HPDE6-E6E7 (cell line): Measurements from ENCODE around the gene PIK3C2B.

Experiments
- DNase-seq: peaks from one replicate; pipeline ENCODE4 v3.0.0; 2011; ENCODE audit warnings: missing footprints; ENCODE audit errors: extremely low spot score

Gene PIK3C2B

GRCh38 chr1:204459706-204460105 lies 34.9 kb downstream of the PIK3C2B start:
- DNase-seq = no peak

- DNase-seq = no peak
These were observed 36.9 kb downstream of the PIK3C2B start for GRCh38 chr1:204457666-204458065.

- DNase-seq = no peak
These were observed 37.7 kb downstream of the PIK3C2B start for GRCh38 chr1:204456826-204457442.

- no peak for DNase-seq
These were observed 38.8 kb downstream of the PIK3C2B start for GRCh38 chr1:204455831-204456145.

GRCh38 chr1:204455063-204455830 lies 39.4 kb downstream of the PIK3C2B start:
- no peak for DNase-seq

- no peak for DNase-seq
These were observed 40.1 kb downstream of the PIK3C2B start for GRCh38 chr1:204454476-204454875.

GRCh38 chr1:204453141-204453772 lies 41.3 kb downstream of the PIK3C2B start:
- DNase-seq = no peak

GRCh38 chr1:204451352-204452124 lies 43.1 kb downstream of the PIK3C2B start:
- no peak for DNase-seq

- peak; percentile 51 for DNase-seq
These were observed 43.9 kb downstream of the PIK3C2B start for GRCh38 chr1:204450461-204451257.

- no peak for DNase-seq
These were observed 44.8 kb downstream of the PIK3C2B start for GRCh38 chr1:204449678-204450280.

GRCh38 chr1:204448991-204449677 lies 45.5 kb downstream of the PIK3C2B start:
- DNase-seq = no peak

- peak; percentile 35 for DNase-seq
These were observed 46.2 kb downstream of the PIK3C2B start for GRCh38 chr1:204448344-204448964.

- DNase-seq = no peak
These were observed 46.9 kb downstream of the PIK3C2B start for GRCh38 chr1:204447736-204448135.

- no peak for DNase-seq
These were observed 47.4 kb downstream of the PIK3C2B start for GRCh38 chr1:204447190-204447589.

- peak; percentile 33 for DNase-seq
These were observed 48.0 kb downstream of the PIK3C2B start for GRCh38 chr1:204446413-204447111.

GRCh38 chr1:204445860-204446412 lies 48.7 kb downstream of the PIK3C2B start:
- DNase-seq = no peak
